ENCODE measurements around the gene BANK1.

- TF ChIP-seq POLR2A (IDR thresholded peaks at IDR 0.05; ENCODE audit: extremely low read depth, insufficient read length) (no peak), MAX (IDR thresholded peaks at IDR 0.05; ENCODE audit: low read depth, low read length) (no peak)
Measured at GRCh38 chr4:101858641-101859040, 68.1 kb downstream of the BANK1 start.
